Measurements from ENCODE around the gene PCBP2. TPM values are rescaled to one million over a fixed set of nuclear protein-coding genes. Genes with fewer than 3 reads are reported as not detected.

The PCBP2 gene
- total and polyA plus RNA-seq, 8 donors, result 634 to 1,132 (median 1,042) TPM

DNA sequence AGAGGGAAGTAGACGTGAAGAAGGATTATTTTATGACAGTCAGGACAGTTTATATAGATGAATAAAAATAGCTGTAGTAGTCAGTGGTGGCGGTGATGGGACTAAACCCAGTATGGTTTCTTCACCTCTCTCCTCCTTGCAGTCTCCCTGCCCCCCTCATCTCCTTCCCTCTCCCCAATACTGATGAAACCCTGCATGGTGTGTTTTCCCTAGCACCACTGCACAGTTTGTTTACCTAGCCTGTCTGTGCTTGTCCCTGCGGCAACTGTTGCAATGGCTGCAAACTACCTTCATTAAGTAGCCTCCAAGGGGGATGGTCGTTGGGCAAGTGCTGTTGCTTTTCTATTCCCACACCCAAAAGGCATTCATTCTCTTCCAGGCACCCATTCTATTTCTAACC is 14.7 kb downstream of the PCBP2 start:
- Histone ChIP-seq H3K9me3 (no peaks in the 10 kb centered on the region), H3K4me1 (peaks cover 0 to 15% of the 10 kb centered on the region in 2 donors), H3K36me3 (peaks cover 7 to 100% of the 10 kb centered on the region in 2 donors), H3K27me3 (no peaks in the 10 kb centered on the region), H3K27ac (no peak overlapping the region), H3K4me3 (no peak overlapping the region)
- no peak for ATAC-seq
- DNase-seq, result no peak
- no peak for TF ChIP-seq CTCF (IDR thresholded peaks at IDR 0.05)
- intact Hi-C loops (cut with DNase I), result no loop called here

DNA sequence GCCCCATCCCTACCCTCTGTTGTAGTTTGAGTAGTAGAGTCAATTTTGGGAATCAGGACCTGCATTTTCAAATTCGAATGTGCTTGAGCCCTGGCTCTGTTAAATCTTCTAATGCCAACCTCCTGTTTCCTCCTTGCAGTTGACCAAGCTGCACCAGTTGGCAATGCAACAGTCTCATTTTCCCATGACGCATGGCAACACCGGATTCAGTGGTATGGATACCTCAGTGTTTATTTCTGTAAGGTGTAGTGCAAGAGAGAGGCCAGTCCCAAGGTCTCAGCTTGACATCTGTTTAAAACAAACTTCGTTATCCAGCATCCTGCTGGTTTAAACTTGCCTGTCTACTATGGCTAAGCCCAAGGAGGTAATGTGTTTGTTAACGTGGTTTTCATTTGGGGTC is 15.2 kb downstream of the PCBP2 start:
- no peak for ATAC-seq
- no peak for TF ChIP-seq CTCF (IDR thresholded peaks at IDR 0.05)
- Histone ChIP-seq H3K27me3 (no peaks in the 10 kb centered on the region), H3K9me3 (no peaks in the 10 kb centered on the region), H3K27ac (no peak overlapping the region), H3K4me1 (peaks cover 2 to 17% of the 10 kb centered on the region in 2 donors), H3K36me3 (peaks cover 4 to 100% of the 10 kb centered on the region in 2 donors), H3K4me3 (no peak overlapping the region)
- DNase-seq, result no peak
- intact Hi-C loops (cut with DNase I), result no loop called here

DNA sequence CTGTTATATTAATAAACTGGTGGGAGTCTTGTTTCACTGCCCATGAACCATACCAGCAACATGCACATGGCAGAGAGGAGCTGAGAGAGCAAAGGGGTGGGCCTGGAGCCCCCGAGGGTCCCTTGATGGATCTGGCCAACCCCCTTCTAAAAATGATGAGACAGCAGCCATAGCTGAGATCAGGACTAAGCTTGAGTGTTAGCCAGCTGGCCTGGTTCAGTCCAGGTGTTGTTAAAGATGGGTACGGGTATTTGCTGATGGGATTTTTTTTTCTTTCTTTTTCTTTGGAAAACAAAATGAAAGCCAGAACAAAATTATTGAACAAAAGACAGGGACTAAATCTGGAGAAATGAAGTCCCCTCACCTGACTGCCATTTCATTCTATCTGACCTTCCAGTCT is 16.0 kb downstream of the PCBP2 start:
- no peak for DNase-seq
- Histone ChIP-seq H3K27me3 (no peaks in the 10 kb centered on the region), H3K27ac (no peak overlapping the region), H3K9me3 (no peaks in the 10 kb centered on the region), H3K36me3 (peaks cover 0 to 100% of the 10 kb centered on the region in 2 donors), H3K4me3 (no peak overlapping the region), H3K4me1 (peaks cover 8 to 20% of the 10 kb centered on the region in 2 donors)
- no peak for ATAC-seq
- no peak for TF ChIP-seq CTCF (IDR thresholded peaks at IDR 0.05)
- intact Hi-C loops (cut with DNase I), result no loop called here

- Histone ChIP-seq H3K4me1 (peaks cover 10 to 16% of the 10 kb centered on the region in 2 donors), H3K27ac (no peak overlapping the region), H3K4me3 (no peak overlapping the region), H3K27me3 (no peaks in the 10 kb centered on the region), H3K9me3 (no peaks in the 10 kb centered on the region), H3K36me3 (peaks cover 0 to 100% of the 10 kb centered on the region in 2 donors)
- TF ChIP-seq CTCF (IDR thresholded peaks at IDR 0.05), result no peak
- ATAC-seq (no peak), DNase-seq (no peak)
- intact Hi-C loops (cut with DNase I), result no loop called here
Observed at GRCh38 chr12:53468282-53468681, 16.4 kb downstream of the PCBP2 start.

GRCh38 chr12:53472056-53472582 is 20.2 kb downstream of the PCBP2 start:
- Histone ChIP-seq H3K27ac (peak overlapping the region in 1 of 2 donors; percentile 0), H3K9me3 (no peaks in the 10 kb centered on the region), H3K27me3 (no peaks in the 10 kb centered on the region), H3K4me3 (no peak overlapping the region), H3K36me3 (peaks cover 0 to 100% of the 10 kb centered on the region in 2 donors), H3K4me1 (peaks cover 13 to 28% of the 10 kb centered on the region in 2 donors)
- intact Hi-C loops (cut with DNase I), result no loop called here
- TF ChIP-seq CTCF (IDR thresholded peaks at IDR 0.05), result no peak
- DNase-seq, result no peak
- ATAC-seq, result no peak
